ENCODE measurements around the gene CHD2.

- TF ChIP-seq CTCF (IDR thresholded peaks at IDR 0.05 in 4 of 5, conservative IDR thresholded peaks at IDR 0.05 in 1 of 5) (no peak), POLR2A (IDR thresholded peaks at IDR 0.05) (no peak)
Observed at GRCh38 chr15:92900731-92901071, 577 bp downstream of the CHD2 start.
